HL-60/S4 treated with phorbol 12-myristate 13-acetate at 8.2 ng/mL for 4 days and 3 days (cell line): ENCODE results near the gene STK11IP.

Source experiments
- in situ Hi-C: fragments of 300-500 bp; cut with MboI; formaldehyde crosslinking; loops from 2 replicates; pipeline ENCODE4 v1.15.0; 2022; ENCODE audit warnings: low sequenced_read_pairs

STK11IP gene

DNA sequence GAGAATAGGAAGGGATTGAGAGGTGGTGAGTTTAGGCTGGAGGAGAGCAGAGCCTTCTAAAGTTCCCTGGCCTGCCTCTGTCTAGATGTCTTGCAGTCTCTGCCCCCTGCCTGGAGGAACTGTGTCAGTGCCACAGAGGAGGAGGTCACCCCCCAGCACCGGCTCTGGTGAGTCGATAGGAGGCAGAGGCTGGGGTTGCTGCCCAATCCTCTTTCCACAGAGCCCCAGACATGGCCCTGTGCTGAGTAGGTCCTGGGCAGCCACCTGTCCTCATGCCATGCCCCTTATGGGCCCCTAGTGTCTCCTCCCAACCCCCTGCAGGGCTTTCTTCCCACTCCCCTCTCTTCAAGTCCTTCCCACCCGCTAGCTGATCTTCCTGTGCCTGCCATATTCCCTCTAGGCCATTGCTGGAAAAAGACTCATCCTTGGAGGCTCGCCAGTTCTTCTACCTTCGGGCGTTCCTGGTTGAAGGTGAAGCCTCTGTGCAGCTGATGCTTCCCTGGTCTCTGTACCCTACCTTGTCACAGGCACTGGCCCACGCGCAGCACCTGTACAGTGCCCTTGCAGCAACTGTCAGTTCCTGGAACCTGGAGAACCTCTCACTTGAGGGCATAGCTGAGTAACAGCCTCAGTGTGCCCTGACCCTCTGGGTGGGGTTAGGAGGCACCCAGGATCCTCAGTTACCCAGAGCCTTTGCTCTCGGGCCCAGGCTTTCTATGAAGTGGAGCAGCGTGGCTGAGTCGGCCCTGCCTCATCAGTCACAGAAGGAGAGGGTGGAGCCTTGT lies 16.6 kb downstream of the STK11IP start:
- in situ Hi-C loops, result no loop called here

DNA sequence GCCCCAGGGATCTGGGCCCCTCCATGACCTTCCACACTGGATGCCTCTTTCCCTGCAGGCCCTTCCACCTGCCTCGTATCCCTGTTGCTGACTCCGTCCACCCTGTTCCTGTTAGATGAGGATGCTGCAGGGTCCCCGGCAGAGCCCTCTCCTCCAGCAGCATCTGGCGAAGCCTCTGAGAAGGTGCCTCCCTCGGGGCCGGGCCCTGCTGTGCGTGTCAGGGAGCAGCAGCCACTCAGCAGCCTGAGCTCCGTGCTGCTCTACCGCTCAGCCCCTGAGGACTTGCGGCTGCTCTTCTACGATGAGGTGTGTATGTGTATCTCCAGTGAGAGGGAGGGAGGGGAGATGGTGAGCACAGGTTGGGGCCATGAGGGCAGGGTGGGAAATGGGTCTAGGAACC lies 17.4 kb downstream of the STK11IP start:
- in situ Hi-C loops, result no loop called here

DNA sequence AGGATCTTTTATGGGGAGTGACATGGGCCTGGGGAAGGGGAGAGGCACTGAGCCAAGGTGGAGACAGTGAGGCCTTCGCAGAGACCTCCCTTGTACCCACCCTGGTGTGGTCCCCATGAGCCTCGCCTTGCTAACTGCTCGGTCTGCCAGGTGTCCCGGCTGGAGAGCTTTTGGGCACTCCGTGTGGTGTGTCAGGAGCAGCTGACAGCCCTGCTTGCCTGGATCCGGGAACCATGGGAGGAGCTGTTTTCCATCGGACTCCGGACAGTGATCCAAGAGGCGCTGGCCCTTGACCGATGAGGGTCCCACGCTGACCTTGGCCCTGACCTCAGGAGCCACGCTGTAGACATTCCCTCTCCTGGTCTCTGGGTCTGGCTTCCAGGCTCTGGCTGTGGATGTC lies 18.2 kb downstream of the STK11IP start:
- in situ Hi-C loops, result no loop called here

DNA sequence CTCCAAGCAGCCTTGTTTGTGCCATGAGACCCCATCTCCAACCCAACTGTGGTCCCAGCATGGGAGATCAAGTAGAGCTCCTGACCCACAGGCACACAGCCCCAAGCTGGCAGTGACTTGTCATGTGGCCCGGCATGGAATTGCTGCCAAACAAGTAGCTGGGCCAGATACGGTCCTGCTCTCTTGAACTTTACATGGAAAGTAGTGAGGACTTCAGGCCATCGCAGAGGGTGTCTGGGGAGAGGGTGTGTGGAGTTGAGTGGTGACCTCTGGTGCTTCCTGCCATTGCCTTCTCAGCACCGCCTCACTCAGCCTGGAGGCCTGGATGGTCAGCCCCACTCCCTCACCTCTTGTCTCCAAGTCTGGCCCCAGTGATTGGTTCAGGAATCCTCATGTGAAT lies 18.9 kb downstream of the STK11IP start:
- in situ Hi-C loops, result no loop called here

DNA sequence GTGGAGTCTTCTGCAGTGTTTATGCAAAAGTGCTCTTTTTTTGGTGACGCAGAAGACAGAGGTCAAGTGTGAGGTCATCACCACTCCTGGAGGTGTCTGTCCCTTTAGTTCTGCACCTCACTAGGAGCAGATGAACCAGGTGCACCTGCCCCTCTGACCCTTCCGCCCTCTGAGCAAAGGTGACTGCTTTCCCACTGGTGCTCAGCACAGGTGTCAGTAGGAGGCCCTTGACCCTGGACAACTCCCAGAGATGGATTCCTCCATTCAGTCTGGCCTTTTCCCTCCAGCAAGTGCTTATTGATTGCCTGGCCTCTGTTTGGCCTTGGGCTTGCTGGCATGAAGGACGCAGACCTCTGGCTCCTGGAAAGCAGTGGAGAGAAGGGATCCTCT lies 21.1 kb downstream of the STK11IP start:
- in situ Hi-C loops, result no loop called here

DNA sequence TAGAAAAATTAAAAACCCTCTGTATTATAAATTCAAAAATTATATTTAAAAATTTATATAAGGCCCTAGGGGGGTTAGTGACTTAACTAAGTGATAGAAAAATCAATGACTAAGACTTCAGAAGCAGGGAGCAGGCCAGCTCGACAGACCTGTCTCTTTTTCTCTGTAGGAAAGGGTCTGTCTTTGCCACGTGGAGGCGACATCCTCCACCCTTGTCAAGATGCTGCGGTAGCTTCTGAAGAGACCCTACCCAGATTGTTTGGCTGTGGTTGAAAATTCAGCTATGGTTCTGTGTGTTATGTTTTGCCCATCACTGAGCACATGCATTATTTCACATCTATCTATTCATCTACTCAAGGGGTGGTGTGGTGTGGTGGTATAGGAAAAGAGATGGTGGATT lies 21.6 kb downstream of the STK11IP start:
- in situ Hi-C loops, result no loop called here

DNA sequence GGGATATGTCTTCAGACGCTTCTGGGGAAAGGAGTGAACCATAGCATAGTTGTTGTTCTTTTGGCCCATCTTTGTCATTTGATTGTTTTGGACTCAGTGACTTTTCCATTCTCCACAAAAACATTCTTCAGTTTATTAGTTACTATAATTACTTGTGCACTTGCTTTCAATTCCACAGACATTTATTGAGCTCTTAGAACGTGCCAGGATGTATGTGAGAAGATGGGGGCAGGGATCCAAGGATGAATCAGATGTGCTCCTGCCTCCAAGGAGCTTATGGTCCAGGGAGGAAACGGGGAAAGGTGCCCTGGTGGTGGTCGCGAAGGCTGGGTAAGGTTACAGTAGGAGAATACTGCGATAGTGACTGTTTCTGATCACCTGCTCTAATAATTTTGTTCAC lies 22.9 kb downstream of the STK11IP start:
- in situ Hi-C loops, result no loop called here

DNA sequence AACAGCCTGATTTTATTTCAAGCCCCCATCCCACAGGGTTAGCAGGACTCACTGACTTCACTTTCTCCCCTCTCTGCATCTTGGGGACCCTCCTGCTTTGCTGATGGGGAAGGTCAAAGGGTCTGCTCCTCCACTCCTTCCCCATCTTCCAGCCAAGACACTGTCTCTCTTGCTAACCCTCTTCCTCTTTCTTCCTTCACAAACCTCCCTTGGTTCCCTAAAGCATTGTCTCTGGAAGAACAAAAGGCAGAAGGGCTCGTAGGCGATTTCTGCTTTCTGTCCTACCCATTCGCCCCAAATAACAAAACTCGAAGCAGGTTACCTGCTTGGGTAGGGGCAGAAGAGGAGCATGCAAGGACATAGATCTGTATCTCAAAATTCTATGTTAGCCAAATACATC lies 24.3 kb downstream of the STK11IP start:
- in situ Hi-C loops, result no loop called here

DNA sequence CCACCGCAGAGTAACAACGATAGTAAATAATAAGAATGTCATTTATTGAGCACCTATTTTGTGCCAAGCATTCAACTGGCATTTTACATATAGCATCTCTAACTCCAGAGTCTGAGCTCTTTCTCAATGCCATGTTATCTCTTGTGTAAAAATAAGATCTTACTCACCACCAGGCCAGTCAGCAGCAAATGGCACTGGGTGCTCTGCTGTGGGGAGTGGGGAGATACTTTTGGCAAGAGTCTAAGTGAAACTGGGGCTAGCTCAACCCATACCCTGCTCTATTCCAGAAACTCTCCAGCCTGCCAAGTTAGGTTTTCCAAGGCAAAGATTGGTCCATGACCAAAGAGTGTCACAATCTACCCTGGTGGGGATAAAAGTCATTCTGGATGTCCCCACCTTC lies 24.8 kb downstream of the STK11IP start:
- in situ Hi-C loops, result no loop called here

DNA sequence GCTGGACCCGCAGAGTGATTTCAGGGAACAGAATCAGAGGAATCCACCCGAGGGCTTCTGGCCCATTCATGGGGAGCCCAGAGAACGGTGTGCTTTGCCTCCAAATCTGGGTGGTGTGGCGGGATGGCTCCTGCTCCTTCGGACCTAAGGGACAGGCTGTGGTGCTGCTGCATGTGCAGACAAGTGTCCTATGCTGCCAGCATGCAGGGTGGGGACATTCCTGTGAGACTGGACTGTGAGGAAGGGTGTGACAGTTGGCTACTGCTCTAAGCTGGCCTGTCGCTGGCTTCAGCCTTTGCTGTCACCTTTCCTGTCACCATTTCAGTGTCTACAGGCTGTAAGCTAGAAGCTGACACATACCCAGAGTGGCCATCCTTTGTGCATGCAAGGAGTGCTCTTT lies 26.9 kb downstream of the STK11IP start:
- in situ Hi-C loops, result no loop called here

DNA sequence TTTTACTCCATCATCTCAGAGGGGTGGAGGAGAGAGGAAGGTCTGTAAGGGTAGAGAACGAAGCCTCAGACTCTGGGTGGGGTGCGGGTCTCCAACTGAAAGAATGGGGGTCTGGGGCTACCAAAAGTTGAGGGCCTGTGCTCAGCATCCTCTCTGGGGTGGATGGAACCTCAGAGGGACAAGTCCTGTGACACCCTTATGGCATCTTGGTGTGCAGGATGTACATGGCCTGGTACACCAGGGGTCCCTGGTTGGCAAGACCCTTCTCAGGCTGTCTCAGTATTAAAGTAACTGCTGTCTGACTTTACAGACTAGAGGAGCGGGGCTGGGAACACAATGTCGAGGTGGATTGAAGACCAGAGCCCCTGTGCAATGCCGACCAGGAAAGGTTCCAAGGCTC lies 27.5 kb downstream of the STK11IP start:
- in situ Hi-C loops, result no loop called here

DNA sequence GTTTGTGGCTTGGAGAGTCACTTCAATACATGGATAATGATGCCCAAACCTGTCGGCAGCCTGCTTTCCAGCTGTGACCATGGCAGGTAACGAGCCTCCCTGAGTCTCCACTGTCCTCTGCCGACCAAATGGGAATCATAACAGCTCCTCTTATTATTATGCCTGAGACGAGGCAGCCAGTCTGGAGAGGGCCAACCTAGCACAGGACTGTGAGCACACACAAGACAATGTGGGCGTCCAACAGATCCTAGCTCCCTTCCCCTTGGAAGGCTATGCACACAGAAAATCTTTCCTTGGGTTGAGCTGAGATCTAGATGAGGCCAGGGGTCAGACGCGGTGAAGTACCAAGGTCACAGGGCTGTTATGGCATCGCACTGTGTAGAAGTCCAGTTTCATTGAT lies 28.9 kb downstream of the STK11IP start:
- in situ Hi-C loops, result no loop called here

DNA sequence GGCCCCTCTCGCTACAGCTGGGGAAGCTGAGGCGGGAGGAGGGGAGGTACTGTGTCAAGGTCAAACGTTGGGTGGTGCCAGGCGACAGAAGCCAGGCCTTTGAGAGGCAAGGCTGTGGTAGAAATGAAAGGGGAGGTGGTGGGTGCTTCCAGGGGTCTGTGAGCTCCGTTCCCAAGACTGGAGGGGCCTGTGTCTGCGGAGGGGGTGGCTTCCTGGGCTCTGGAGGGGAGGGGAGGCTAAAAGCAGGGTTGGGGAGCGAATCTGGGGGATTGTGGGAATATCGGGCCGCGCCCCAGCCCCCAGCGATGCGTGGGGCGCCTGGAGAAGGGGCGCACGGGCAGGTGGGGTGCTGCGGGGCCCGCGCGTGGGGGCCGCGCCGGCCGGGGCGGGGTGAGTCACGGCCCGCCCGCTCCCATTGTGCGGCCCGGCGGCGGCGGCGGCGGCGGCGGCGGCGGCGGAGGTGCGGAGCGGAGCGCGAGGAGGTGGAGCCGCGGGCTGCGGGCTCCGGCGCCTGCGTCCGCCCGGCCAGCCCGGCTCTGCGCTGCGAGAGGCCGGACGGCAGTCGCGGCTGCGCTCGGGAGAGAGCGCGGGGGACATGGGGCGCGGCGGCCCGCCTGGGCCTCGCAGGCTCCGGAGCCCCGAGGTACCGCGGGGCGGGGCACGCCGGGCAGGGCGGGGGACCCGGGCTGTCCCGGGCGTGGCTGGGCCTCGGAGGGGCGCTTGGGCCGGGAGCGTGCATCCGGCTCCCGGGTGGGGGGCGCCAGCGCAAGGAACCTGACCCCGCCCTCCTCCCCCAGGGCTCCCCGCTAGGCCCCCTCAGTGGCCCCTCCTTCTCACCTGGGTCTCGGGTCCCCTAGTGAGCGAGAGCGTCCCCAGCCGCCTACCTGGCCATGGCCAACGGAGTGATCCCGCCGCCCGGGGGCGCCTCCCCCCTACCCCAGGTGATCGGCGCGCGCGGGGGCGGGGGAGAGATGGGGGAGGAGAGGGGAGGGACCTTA lies 29.7 kb downstream of the STK11IP start, which contains the start of gene SLC4A3:
Gene SLC4A3, plus strand, starts transcription at position 528 of the 998 bp plus-strand sequence. Its CDS starts 363 bp downstream, at position 891.
- in situ Hi-C loops, result no loop called here

DNA sequence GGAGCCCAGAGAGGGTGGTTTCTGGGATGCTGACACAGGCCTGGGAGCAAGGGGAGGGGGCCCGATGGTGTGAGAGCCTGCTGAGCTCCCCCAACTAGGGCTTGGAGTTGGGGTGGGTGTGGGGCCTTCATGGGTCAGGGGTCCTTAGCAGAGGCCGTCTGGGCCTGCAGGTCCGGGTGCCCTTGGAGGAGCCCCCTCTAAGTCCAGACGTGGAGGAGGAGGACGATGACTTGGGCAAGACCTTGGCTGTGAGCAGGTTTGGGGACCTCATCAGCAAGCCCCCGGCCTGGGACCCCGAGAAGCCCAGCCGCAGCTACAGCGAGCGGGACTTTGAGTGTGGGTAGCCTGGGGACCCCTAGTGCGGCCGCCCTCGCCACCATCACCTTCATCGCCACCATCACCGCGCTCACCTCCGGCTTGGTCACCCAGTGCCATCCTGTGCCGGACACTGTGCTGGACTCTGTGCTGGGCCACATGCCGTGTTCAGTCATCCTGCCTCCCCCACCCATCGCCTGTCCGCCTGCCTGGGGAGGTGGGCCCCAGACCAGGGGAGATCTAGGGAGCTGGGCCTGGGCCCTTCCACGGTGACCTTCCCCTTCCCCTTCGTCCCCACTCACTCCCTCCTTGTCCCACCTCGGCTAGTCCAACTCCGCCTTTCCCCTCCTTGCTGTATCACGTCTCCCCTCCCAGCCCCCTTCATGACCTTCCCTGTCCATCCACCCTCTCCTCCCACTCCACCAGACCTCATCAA lies 30.8 kb downstream of the STK11IP start:
- in situ Hi-C loops, result no loop called here

DNA sequence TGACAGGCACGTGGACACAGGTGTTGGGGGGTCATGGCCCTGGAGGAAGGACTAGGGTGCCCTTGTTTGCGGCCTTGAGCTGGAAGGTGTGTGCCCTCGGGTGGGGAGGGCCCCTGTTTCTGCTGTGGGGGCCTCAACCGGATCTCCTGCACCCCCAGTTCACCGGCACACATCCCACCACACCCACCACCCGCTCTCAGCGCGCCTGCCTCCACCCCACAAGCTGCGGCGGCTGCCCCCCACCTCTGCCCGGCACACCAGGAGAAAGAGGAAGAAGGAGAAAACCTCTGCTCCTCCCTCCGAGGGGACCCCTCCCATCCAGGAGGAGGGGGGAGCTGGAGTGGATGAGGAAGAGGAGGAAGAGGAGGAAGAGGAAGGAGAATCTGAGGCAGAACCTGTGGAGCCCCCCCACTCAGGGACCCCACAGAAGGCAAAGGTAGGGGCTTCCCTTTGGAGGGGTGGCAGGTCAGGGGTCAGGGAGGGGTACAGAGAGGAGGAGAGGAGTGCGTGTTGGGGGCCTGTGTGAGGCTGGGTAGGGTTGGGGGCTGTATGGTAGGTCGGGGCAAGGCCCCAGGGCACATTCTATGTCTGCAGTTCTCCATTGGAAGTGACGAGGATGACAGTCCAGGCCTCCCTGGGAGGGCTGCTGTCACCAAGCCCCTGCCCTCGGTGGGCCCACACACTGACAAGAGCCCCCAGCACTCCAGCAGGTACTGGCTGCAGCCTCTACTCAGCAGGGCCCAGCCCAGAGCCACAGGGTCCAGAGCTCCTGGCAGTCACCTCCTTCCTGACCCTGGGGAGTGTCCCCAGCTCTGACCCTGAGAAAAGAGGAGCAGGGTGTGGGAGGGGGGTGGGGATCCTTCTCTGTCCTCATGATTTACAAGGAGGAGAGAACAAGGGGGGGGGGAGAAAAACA lies 31.6 kb downstream of the STK11IP start:
- in situ Hi-C loops, result no loop called here

DNA sequence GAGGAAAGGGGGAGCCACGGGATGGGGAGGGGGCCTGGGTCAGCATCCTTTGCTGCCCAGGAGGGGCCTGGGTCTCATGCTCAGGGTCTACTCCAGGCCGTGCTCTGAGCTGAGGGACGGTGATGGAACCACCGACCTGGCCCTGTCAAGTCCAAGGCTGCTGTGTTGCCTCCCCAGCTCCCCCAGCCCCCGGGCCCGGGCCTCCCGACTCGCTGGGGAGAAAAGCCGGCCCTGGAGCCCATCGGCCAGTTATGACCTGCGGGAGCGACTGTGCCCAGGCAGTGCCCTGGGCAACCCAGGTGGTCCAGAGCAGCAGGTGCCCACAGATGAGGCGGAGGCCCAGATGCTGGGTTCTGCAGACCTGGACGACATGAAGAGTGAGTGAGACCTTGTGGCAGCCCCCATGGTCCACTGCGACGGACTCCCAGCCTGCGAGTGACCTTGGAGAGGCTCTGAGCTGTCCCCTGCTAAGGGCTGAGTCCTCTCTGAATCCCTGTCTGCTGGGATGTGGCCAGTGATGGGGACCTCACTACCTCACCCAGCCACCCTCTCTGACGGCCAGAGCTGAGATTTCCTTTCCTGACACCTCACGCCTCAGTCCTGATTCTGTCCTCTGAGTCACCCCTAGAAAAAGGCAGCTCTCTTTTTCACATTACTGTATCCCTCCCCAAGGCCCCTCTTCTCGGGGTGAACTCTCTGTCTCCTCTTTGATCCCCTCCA lies 32.5 kb downstream of the STK11IP start:
- in situ Hi-C loops, result no loop called here

DNA sequence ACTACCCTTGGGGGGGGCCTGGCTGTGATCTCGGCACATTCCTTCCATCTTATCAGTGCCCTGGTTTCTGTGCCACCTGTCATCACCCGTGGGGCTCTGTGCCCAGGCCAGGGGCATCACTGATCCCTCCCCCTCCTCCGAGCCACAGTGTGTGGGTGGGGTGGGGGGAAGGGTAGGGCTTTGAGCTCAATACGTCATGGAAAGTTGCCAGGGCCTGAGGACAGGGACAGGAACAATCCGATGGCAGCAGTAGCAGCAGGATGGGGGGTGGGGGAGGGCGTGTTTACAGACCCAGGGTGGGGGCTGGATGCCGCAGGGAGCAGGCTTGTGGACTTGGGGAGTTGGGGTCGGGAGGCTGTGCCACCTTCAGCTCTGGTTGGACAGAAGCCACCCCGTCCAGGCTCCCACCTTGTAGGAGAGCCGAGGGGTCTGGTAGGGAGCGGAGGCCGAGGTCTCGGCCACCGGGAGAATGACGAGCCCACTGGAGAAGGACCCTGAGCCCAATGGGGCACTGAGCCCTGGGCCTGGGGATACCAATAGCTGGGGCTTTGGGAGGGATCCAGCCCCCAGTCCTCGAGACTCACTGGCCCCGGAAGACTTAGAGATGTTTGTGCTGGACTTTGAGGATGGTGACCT lies 33.2 kb downstream of the STK11IP start:
- in situ Hi-C loops, result no loop called here

DNA sequence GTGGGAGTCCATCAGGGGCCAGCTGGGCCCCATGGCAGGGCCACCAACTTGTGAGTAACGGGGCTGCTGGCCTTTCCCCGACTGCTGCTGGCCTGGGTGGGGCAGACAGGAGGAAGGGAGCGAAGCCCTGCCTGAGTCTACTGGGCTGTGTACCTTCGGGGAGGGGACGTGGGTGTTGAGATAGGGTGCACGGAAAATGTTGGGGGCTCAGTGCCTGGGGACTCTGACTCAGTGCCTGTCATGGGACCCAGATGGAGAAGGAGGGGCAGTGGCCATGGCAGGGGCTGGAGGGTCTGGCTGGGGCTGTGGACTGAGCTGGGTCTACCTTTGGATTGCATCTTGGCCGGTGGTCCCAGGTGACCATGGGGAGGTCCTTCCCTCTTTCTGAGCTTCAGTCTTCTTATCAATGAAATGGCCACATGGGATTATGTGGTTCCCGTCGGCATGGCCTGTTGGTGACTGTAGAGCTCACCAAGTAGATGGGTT lies 33.8 kb downstream of the STK11IP start:
- in situ Hi-C loops, result no loop called here
